HG02610 (cell line): Measurements from ENCODE around the gene ATP6V0A1.
"Not testable (repeated sequence)": the region's sequence is repeated elsewhere in the genome, so short reads cannot be mapped to it uniquely, and the experiment has no call there.

Experiments
- ATAC-seq: cut with Tn5 transposase; IDR thresholded peaks from one replicate; pipeline ENCODE4 v1.9.1; 2021; ENCODE audit warnings: mild to moderate bottlenecking, moderate library complexity; ENCODE audit not compliant: unreplicated experiment

Gene ATP6V0A1

DNA sequence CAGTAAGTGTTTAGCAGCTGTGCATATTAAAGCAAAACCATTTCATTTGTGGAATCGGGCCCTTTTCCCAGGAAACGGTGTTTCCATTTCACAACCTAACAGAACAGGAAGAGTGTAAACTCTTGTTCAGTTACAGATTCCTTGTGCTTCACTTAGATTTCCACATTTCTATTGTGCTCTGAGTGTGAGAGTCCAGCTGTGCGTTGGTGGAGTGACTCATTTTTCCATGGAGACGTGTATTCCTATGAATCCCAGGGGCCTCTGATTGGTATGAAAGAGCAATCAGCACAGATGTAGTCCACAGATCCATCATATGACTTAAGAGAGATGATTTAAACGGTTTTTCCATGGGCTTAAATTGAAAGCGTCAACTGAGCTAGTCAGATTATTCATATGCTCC, 22.3 kb upstream of the ATP6V0A1 start:
- ATAC-seq: no peak

DNA sequence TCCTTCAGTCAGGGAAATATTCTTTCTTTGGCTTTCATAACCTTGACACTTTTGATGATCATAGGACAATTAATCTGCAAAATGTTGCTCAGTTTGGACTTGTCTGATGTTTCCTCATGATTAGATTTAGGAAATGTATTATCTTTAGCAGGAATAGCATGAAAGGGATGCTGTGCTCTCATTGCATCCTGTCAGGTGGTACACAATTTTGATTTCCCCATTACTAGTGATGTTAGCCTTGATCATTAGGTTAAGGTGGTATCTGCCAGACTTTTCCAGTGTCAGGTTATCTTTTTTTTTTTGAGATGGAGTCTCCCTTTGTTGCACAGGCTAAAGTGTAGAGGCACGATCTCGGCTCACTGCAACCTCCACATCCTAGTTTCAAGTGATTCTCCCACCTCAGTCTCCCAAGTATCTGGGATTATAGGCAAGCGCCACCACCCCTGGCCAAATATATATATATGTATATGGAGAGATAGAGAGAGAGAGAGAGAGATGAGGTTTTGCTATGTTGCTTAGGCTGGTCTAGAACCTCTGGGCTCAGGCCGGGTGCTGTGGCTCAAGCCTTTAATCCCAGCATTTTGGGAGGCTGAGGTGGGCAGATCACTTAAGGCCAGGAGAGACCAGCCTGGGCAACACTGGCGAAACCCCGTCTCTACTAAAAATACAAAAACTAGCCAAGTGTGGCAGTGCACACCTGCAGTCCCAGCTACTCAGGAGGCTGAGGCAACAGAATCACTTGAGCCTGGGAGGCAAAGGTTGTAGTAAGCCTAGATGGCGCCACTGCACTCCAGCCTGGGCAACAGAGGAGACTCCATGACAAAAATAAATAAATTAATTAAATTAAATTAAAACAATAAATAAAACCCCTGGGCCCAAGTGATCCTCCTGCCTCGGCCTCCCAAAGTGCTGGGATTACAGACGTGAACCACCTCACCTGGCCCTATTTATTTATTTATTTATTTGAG, 19.8 kb upstream of the ATP6V0A1 start:
- ATAC-seq: no peak

DNA sequence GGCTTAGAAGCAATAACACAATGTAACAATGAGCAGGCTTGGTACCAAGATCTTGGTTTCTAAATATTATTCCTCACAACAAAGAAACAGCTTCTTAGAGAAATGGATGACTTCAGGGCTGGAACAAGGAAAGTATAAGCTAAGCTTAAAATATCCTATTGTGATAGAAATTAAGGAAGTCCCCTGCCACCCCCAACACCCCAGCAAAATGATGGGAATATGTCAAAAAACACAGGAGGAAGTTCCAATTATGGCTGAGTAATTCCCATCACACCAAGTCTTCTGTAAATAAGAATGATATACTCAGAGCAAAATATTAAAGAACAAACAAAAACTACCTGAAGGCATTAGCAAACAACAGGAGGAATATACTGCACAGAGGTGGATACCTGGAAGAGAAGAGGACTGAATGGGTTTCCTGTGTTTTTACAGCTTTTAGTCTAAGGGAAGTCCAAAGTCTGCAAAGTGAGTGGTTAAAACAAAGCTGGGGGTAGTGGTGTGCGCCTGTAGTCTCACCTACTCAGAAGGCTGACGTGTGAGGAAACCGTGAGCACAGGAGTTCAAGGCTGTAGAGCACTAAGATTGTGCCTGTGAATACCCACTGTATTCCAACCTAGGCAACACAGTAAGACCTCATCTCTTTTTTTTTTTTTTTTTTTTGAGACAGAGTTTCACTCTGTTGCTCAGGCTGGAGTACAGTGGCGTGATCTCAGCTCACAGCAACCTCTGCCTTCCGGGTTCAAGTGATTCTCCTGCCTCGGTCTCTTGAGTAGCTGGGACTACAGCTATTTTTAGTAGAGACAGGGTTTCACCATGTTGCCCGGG, 17.1 kb upstream of the ATP6V0A1 start:
- no peak for ATAC-seq

DNA sequence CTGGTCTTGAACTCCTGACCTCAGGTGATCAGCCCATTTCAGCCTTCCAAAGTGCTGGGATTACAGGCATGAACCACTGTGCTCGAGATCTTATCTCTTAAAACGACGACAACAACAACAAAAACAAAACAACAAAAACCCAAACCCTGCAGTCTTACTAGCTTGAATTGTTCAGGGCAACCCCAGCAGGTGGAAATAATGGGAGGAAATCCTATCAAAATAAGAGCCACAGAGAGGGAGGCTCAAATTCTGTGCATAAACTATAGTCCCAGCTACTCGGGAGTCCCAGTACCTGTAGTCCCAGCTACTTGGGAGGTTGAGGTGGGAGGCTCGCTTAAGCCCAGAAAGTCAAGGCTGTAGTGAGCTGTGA, 16.5 kb upstream of the ATP6V0A1 start:
- no peak for ATAC-seq

DNA sequence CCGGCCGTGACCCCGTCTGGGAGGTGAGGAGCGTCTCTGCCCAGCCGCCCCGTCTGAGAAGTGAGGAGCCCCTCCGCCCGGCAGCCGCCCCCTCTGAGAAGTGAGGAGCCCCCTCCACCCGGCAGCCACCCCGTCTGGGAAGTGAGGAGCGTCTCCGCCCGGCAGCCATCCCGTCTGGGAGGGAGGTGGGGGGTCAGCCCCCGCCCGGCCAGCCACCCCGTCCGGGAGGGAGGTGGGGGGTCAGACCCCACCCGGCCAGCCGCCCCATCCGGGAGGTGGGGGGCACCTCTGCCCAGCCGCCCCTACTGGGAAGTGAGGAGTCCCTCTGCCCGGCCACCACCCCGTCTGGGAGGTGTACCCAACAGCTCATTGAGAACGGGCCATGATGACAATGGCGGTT, 9.5 kb upstream of the ATP6V0A1 start:
- not testable (repeated sequence) for ATAC-seq

DNA sequence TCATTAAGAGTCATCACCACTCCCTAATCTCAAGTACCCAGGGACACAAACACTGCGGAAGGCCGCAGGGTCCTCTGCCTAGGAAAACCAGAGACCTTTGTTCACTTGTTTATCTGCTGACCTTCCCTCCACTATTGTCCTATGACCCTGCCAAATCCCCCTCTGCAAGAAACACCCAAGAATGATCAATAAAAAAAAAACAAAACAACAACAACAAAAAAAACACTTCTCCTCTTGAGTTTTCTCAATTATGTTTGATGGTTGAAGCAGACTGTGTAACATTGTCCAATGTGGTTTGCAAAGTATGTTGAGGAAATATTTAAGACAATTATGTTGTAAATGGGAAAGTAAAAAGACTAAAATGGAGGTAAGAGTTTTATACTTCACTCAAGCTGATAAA, 8.8 kb upstream of the ATP6V0A1 start:
- ATAC-seq: not testable (repeated sequence)

DNA sequence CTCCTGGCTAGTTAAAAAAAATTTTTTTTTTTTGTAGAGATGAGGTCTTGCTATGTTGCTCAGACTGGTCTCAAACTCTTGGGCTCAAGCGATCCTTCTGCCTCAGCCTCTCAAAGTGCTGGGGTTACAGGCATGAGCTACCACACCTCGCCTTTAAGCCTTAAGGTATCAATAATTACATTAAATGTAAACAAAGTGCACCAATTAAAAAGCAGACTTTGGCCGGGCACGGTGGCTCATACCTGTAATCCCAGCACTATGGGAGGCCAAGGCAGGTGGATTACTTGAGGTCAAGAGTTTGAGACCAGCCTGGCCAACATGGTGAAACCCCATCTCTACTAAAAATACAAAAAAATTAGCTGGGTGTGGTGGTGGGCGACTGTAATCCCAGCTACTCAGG, 7.4 kb upstream of the ATP6V0A1 start:
- ATAC-seq: not testable (repeated sequence)

DNA sequence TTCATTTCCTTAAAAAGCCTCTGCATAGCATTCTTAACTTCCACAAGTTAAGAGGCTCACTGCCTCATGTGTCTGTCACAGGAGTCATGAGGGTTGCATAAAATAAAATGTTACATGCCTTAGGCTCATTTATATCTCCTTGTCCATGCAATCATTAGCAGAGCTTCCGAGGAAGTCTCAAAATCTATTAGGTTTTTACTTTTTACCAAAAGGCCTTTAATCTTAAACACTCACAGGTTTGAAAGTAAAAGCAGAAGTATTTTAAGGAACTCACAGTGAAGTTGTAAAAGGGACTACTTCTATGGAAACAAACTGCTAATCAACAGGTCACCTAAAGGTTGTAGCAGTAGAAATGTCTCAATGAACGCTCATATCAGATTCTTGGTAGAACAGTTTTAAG, 5.2 kb upstream of the ATP6V0A1 start:
- ATAC-seq: no peak

DNA sequence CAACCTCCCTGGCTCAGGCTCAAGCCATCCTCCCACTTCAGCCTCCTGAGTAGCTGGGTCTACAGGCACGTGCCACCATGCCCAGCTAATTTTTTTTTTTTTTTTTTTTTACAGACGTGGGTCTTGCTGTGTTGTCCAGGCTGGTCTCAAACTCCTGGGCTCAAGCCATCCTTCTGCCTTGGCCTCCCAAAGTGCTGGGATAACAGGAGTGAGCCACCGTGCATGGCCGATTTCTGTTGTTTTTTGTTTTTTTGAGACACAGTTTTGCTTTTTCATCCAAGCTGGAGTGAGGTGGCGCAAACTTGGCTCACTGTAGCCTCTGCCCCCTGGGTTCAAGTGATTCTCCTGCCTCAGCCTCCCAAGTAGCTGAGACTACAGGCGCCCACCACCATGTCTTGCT, 3.7 kb upstream of the ATP6V0A1 start:
- not testable (repeated sequence) for ATAC-seq

DNA sequence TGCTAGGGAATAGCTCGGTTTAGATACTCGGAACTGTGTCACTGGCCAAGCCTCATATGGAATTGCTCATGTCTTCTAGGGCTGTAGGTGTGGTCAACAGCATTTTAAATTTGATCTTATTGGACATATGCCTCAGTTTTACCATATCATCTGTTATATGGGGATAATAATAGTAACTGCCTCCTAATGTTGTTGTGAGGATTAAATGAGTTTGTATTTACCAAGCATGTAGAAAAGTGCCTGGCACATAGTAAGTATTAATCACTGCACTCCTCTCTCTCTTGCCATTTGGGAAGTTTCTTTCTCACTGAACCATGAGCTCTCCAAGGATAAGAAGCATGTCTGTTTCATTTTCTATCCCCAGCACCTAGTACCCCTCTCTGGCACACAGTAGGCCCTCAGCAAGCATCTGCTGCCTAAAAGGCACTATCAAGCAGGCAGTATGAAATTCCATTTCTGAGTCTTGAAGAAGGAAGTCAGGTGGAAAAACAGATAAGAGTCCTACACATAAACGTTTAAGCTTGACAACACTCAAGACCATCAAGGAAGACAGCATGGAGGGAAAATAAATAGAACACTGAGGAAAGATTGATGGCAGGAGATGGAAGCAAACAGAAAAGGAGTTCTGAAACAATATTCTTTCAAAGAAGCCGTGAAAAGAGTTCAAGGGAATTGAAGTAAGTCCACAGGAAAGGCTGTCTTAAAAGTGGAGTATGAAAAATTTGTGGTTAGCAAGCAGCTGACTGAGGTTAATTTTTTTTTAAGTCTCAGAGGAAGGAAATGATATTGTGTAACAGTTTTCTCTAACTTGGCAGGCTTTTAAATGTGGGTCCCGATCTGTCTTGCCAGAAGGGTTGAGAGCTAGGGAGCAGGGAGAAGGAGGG, 2.2 kb upstream of the ATP6V0A1 start:
- no peak for ATAC-seq

DNA sequence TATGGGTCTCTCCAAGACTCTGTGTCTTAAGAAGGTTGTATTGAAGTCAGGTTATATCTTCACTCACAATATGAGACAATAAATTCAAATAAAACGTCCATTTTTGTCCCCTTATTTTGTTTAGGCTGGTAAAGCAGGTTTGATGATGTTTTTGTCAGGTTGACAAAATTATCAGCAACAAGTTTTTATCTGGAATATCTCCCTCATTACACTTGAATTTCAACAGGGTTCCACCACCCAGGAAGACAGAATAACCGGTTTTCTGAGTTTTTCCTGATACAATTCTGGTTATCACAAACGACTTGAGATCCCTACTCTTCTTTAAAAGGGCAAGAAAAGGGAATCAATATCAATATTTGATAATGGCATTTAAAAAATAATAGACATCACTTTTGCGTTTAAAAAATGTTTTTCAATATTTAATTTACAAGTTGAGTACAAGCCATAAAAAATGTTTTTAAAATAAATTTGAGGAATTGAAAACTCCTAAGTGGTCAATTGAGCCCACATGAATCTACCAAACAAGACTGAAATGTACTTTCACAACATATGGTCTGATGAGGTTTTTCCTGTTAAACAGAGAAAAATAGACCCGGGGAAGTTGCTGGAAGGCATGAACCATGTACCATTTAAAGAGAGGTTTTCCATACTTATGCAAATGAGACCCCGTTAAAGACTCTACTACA, 1.4 kb upstream of the ATP6V0A1 start:
- ATAC-seq: no peak

DNA sequence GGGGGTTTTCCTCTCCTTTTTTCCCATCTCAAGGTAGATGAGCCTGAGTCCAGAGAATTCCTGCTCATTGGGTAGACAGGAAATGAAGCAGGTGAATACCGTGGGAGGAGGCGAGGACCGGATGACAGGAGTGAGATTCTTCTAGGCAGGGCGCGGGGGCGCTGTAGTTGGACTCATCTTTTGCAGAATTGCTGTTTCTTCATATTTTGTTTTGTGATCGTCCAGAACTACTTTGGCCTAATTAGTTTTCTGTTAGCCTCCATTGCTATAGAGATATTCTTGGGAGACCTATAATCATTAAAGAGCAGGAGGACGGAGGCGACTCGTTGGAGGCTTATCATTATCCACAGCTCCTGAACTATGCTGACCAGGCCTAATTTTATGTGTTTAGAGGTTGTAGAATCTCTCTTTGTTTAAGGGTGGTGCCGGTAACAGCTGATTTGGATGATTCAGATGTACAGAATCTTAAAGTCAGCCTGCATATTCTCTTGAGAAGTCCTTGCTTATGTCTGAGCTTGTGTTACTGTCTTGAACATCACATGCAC, 650 bp downstream of the ATP6V0A1 start:
- ATAC-seq: no peak

DNA sequence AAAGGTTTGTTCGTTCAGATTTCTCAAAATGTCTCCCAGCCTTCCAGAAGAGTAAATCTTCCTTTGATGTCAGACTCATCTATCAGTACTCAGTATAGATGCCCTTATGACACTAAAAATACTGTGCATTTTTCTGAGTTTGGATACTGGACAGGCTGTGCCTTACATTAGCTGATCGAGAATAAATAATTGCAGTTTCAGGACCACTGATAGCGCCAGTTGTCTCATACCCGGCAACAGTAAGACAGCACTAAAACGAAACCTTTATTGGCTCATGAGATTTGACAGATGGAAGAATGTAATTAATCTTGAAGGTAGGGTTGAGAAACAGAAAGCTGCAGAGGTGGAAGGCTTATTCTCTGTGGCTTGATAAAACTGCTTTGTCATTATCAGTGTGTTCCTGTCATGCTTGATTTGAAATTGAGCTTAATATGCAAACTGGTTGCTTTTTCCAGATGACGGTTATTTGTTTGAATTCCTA, 1.2 kb downstream of the ATP6V0A1 start:
- ATAC-seq: no peak

DNA sequence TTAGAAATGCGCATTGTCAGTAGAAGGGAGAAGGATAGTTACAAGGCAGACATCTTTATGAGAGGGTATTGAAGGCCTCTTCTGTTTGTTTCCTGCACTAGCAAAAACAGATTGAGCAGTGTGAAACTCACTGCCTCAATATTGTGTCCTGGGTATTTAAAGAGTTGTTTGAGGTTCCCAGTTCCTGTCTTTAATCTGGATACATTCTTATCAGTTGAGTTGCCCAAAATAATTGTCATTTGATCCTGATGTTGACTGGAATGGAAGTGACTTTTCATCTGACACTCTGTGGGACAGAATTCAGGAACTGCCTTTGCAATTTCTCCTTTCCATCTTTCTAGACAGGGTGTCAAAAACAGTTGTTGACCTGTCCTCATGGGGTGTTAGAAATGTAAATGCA, 1.7 kb downstream of the ATP6V0A1 start:
- no peak for ATAC-seq

DNA sequence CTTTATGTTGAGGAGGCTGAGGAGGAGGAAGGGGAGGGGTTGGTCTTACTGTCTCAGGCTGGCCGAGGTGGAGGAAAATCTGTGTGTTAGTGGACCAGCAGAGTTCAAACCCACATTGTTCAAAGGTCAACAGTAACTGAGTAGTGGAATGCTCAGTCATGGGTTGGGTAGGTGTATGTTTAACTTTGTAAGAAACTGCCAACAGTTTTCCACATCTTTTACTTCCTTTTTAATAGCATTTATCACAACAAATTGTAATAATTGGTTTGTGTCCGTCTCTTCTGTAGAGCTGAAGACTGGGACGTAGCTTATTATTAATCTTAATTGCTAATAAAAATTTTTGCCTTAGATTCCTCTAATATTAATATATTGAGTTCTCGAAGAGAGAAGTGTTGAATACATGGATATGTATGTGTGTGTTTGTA, 5.3 kb downstream of the ATP6V0A1 start:
- ATAC-seq: no peak

DNA sequence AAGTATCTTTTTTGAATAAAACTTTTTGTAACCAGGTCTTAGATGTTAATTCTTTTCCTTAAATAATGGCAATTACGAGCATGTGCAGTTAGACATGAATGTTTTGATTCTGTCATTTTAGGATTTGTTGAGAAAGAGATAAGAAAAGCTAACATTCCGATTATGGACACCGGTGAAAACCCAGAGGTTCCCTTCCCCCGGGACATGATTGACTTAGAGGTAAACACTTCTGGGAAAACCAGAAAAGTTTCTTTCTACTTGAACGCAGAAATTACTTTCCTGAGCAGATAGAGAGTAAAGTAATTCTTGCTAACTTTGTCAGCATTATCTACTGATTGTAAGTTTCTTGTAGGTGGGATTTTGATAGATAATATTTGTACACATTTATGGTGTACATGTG, 9.2 kb downstream of the ATP6V0A1 start:
- ATAC-seq: no peak

DNA sequence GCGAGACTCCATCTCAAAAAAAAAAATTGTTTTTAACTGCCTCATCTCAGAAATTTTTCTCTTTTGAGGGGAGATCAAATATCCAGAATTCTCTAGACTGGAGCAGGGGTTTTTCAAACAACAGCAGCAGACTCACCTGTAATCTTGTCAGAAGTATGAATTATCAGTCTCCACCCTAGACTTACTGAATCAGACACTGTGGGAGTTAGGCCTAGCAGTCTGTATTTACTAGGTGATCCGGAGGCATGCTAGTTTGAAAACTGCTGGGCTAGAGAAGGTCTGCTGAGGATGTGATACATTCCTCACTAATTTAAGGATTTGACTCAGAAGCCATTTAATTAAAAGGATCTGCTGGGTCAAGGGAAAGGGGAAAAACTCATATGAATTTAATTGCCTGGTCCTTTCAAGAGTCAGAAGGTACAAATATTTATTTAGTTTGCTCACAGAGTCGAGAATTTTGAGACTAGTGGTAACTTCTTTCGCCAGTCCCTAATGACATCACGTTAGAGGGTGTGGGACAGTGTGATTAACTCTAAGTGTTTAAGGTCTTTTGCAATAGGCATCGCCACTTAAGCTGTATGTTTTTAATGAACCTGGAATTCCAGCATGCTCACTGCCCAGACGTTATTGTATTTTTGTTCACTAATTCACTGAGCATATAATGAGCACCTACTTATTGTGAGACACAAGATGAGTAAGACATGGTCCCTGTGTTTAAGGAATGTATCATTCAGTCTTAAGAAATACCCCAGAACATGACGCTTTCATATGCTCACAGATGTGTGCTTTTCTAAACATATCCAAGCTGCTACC, 14.2 kb downstream of the ATP6V0A1 start:
- ATAC-seq: no peak

DNA sequence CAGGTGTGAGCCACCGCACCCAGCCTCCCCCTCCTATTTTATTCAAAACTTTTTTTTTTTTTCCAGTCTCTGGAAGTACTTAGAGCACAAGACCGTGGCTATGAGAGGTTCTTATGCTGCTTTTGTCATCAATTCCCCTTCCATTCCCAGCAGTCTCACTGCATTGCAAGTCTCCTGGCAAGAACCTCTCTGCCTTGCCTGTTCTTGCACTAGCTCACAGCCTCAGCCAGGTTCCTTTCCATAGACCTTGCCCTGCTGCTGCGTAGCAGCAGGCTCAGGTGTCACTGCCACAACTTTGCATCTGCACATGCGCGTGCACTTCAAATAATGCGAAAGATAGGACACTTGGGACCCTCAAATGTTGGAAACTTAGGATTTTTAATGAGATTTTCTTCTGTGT, 15.6 kb downstream of the ATP6V0A1 start:
- no peak for ATAC-seq

DNA sequence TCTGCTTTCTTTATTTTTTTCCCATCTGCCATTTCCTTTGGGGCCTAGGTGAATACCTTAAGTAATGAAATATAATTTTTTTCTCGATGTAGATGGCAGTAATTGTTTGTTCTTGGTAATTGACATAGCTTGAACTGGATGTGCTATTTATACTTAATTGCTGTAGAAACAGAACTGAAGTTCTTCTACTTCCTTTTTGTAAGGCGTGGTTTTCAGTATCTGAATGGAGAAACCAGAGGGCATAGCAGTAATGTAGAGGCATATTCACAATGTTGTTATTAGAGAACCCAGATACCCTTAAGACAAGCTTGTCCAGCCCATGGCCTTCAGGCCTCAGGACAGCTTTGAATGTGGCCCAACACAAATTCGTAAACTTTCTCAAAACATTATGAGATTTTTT, 16.4 kb downstream of the ATP6V0A1 start:
- ATAC-seq: no peak
